T-helper 1 cell treated with Interleukin-12 subunit alpha and Interleukin-12 subunit beta and Interleukin-4 antibody, amounts not matched to agents 30 μg/mL and 1 μg/mL, for 36 hours (primary cell): Measurements from ENCODE around the gene PANX2.

Source experiments
- H3K27ac Mint-ChIP-seq: one replicate; pipeline ENCODE4 v1.8.0; 2021; ENCODE audit warnings: mild to moderate bottlenecking, mixed read lengths
- H3K27me3 Mint-ChIP-seq: one replicate; pipeline ENCODE4 v1.8.0; 2021; ENCODE audit warnings: low read depth, mixed read lengths
- H3K36me3 Mint-ChIP-seq: one replicate; pipeline ENCODE4 v1.8.0; 2021; ENCODE audit warnings: low read depth, mixed read lengths
- H3K4me1 Mint-ChIP-seq: one replicate; pipeline ENCODE4 v1.8.0; 2021; ENCODE audit warnings: low read depth, mixed read lengths
- H3K4me3 Mint-ChIP-seq: one replicate; pipeline ENCODE4 v1.8.0; 2021; ENCODE audit warnings: mild to moderate bottlenecking, moderate library complexity, mixed read lengths
- H3K9me3 Mint-ChIP-seq: one replicate; pipeline ENCODE4 v1.8.0; 2021; ENCODE audit warnings: mixed read lengths

Gene PANX2

DNA sequence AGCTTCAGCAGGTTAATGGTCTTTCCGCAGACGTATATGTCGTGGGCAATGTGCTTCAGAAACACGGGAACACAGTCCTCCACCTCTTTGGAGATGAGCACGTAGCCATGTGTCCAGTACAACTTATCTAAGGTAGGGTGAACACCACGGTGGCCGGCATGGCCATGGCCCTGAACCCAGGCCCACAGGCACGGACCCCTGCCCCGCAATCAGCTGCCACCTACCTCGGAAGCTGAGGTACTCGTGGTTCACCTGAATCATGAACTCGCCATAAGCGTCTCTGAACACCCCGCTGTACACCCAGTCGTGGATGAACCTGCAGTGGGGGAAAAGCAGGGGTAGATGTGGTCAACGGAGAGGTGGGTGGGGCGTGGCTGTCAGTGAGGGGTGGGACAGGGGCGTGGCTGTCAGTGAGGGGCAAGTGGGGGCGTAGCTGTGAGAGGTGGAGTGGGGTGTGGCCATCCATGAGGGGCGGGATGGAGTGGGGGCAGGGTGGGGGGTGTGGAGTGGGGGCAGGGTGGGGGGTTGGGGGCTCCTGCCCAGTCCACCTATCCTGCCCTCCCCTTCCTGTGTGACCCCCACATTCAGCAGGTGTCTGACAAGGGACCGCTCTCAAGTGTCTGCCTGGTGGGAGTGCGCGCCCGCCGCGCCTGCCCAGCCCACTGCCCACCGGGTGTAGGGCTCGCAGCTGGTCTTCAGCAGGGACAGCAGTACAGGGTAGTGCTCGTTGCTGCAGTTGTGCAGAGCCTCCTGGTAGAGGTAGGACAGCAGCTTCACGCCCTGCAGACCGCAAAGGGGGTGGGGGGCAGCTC lies 55.7 kb downstream of the PANX2 start:
- Mint-ChIP-seq H3K4me3 (no peak overlapping the region), H3K9me3 (no peaks in the 10 kb centered on the region), H3K36me3 (peaks cover 12% of the 10 kb centered on the region), H3K4me1 (no peaks in the 10 kb centered on the region), H3K27ac (no peak overlapping the region), H3K27me3 (no peaks in the 10 kb centered on the region)

DNA sequence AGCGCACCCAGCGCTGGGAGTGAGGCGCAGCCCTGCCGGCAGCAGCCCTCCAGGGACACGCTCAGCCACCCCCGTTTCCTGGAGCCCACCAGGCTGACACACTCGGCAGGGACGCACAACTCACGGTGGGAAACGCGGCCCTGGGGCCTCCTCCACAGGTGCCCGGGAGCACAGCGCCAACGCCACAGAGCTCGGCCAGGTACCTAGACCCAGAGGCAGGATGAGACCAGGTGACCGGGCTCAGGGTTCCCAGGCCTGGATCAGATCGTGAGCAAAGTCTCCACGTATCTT lies 56.3 kb downstream of the PANX2 start:
- Mint-ChIP-seq H3K27ac (no peak overlapping the region), H3K27me3 (no peaks in the 10 kb centered on the region), H3K4me3 (no peak overlapping the region), H3K4me1 (no peaks in the 10 kb centered on the region), H3K9me3 (no peaks in the 10 kb centered on the region), H3K36me3 (peaks cover 12% of the 10 kb centered on the region)

DNA sequence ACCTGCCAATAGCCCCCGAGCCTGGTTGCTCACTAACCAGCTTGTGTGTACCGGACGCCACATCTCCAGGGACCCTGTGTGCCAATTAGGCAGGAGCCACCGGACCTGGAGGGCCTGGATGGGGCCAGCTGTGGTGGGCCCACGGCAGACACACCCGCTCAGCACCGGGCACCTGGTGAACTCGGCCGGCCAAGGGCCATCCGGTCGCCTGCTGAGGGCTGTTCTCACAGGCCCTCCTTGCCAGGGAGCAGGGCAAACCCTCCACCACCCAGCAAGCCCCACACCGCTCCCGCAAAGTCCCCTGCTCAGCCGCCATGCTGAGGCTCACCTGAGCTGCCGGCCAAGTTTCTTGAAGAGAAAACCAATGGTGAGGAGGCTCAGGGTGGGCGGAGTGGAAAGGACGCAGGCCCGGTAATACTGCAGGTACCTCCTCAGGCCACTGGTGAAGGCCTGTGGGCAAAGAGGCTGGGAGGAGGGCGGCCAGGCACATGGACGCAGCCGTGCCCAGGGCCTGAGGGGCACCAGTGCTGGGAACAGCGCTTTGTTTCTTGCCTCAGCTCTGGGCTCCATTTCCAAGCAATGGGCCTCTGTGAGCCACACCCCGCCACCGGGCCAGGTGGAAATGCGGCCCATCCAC lies 57.2 kb downstream of the PANX2 start:
- Mint-ChIP-seq H3K27me3 (no peaks in the 10 kb centered on the region), H3K9me3 (no peaks in the 10 kb centered on the region), H3K36me3 (peaks cover 12% of the 10 kb centered on the region), H3K4me3 (no peak overlapping the region), H3K4me1 (no peaks in the 10 kb centered on the region), H3K27ac (no peak overlapping the region)

GRCh38 chr22:50228366-50228765 lies 57.8 kb downstream of the PANX2 start:
- Mint-ChIP-seq H3K9me3 (no peaks in the 10 kb centered on the region), H3K27me3 (no peaks in the 10 kb centered on the region), H3K4me3 (no peak overlapping the region), H3K4me1 (no peaks in the 10 kb centered on the region), H3K36me3 (peaks cover 9% of the 10 kb centered on the region), H3K27ac (peak overlapping the region; percentile 35)

DNA sequence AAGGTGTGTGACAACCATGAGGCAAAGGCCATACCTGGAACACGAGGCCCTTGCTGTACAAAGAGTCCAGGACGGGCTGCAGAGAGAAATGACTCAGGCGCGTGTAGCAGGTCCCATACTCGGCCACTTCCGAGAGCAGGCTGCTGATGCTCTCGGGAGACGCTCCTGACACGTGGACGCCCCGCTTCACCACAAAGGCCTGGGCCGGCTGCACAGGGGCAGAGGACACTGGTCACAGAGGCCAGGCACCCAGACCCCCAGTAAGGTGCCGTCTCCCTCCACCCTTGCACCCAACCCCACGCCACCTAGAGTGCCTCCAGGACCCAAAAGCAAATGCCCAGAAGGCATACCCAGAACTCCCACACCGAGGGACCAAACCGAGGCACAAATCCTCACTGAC lies 58.8 kb downstream of the PANX2 start:
- H3K4me3 Mint-ChIP-seq, result no peak overlapping the region
- H3K9me3 Mint-ChIP-seq, result no peaks in the 10 kb centered on the region
- no peaks in the 10 kb centered on the region for H3K27me3 Mint-ChIP-seq
- H3K36me3 Mint-ChIP-seq, result peaks cover 9% of the 10 kb centered on the region
- H3K27ac Mint-ChIP-seq, result no peak overlapping the region
- H3K4me1 Mint-ChIP-seq, result peaks cover 5% of the 10 kb centered on the region
